Muscle of leg (tissue), 11 donors: ENCODE measurements around the gene MKS1. TPM values are rescaled to one million over a fixed set of nuclear protein-coding genes. Genes with fewer than 3 reads are reported as not detected.

Experiments
- DNase-seq: peaks from one replicate; pipeline ENCODE4 v3.0.0; 2013
- H3K27ac ChIP-seq: one replicate; pipeline ENCODE4 v1.5.1; 2013; ENCODE audit warnings: mild to moderate bottlenecking, low read length, control low read depth
- H3K27me3 ChIP-seq: one replicate; pipeline ENCODE4 v1.6.1; 2013; ENCODE audit warnings: low read length; ENCODE audit not compliant: control insufficient read depth, insufficient read depth
- H3K36me3 ChIP-seq: one replicate; pipeline ENCODE4 v1.6.1; 2013; ENCODE audit warnings: low read length; ENCODE audit not compliant: control insufficient read depth, insufficient read depth
- H3K4me1 ChIP-seq: one replicate; pipeline ENCODE4 v1.6.1; 2013; ENCODE audit warnings: low read length; ENCODE audit not compliant: control insufficient read depth, insufficient read depth
- H3K4me3 ChIP-seq: one replicate; pipeline ENCODE4 v1.5.1; 2013; ENCODE audit warnings: low read length, control low read depth
- H3K9me3 ChIP-seq: replicated peaks from 2 replicates; pipeline ENCODE4 v1.6.1; 2013; ENCODE audit warnings: low read depth, low read length; ENCODE audit not compliant: control insufficient read depth
- WGBS: methylation state at CpG from one replicate; pipeline ENCODE4 v1.1.5; 2013; ENCODE audit warnings: missing lambda C conversion rate; ENCODE audit not compliant: insufficient coverage; 5-methylcytosine and 5-hydroxymethylcytosine counted together
- polyA plus RNA-seq, 8 donors: library from polyadenylated mRNA; unstranded; fragments of 120-200 nt; gene quantifications; one replicate each; pipeline versions ENCODE4 v1.2.1 to v1.2.3, GENCODE V29; 2013; ENCODE audit warnings: inconsistent platforms in 1 of 8, low replicate concordance in 1 of 8; ENCODE audit not compliant: insufficient read length in 8 of 8, insufficient read depth in 1 of 8
- total RNA-seq: library from RNA; stranded (reverse); fragments of 120-200 nt; gene quantifications from one replicate; pipeline ENCODE4 v1.2.4, GENCODE V29; 2013

Gene MKS1
- total and polyA plus RNA-seq, 9 donors = 11.6 to 20.1 (median 13.9) TPM

- DNase-seq = no peak
- Histone ChIP-seq H3K36me3 (peaks cover 54% of the 10 kb centered on the region), H3K4me3 (no peak overlapping the region), H3K27me3 (no peaks in the 10 kb centered on the region), H3K9me3 (no peaks in the 10 kb centered on the region), H3K27ac (no peak overlapping the region), H3K4me1 (no peaks in the 10 kb centered on the region)
- 87% methylated on average over 3 of the region's 3 CpGs for WGBS
Measured at GRCh38 chr17:58207451-58207850, 11.6 kb downstream of the MKS1 start.

- Histone ChIP-seq H3K27me3 (no peaks in the 10 kb centered on the region), H3K9me3 (no peaks in the 10 kb centered on the region), H3K4me3 (no peak overlapping the region), H3K4me1 (no peaks in the 10 kb centered on the region), H3K36me3 (peaks cover 51% of the 10 kb centered on the region), H3K27ac (no peak overlapping the region)
- 88% methylated on average over 6 of the region's 11 CpGs for WGBS
- DNase-seq = no peak
Measured at GRCh38 chr17:58205936-58206335, 13.1 kb downstream of the MKS1 start.

- H3K4me1 ChIP-seq = no peaks in the 10 kb centered on the region
- 58% methylated on average over 3 of the region's 5 CpGs for WGBS
- H3K36me3 ChIP-seq = peaks cover 40% of the 10 kb centered on the region
- no peaks in the 10 kb centered on the region for H3K27me3 ChIP-seq
- H3K4me3 ChIP-seq = no peak overlapping the region
- H3K27ac ChIP-seq = no peak overlapping the region
- no peak for DNase-seq
- no peaks in the 10 kb centered on the region for H3K9me3 ChIP-seq
Measured at GRCh38 chr17:58204796-58205195, 14.3 kb downstream of the MKS1 start.

- no peak for DNase-seq
- Histone ChIP-seq H3K4me1 (no peaks in the 10 kb centered on the region), H3K27me3 (no peaks in the 10 kb centered on the region), H3K4me3 (no peak overlapping the region), H3K9me3 (no peaks in the 10 kb centered on the region), H3K27ac (no peak overlapping the region), H3K36me3 (peaks cover 26% of the 10 kb centered on the region)
- 70% methylated on average over 5 of the region's 7 CpGs for whole genome bisulfite sequencing
Measured at GRCh38 chr17:58202859-58203258, 16.2 kb downstream of the MKS1 start.

GRCh38 chr17:58200024-58200633, 18.9 kb downstream of the MKS1 start:
- Histone ChIP-seq H3K4me1 (no peaks in the 10 kb centered on the region), H3K9me3 (no peaks in the 10 kb centered on the region)

GRCh38 chr17:58196610-58197009, 22.4 kb downstream of the MKS1 start:
- DNase-seq = no peak
- Histone ChIP-seq H3K4me1 (no peaks in the 10 kb centered on the region), H3K27ac (no peak overlapping the region), H3K27me3 (peaks cover 2% of the 10 kb centered on the region), H3K36me3 (no peaks in the 10 kb centered on the region), H3K9me3 (no peaks in the 10 kb centered on the region), H3K4me3 (no peak overlapping the region)
- 90% methylated on average over 4 of the region's 7 CpGs for WGBS

More at GRCh38 chr17:58200024-58200633, 18.9 kb downstream of the MKS1 start:
- Histone ChIP-seq H3K27ac (no peak overlapping the region), H3K36me3 (no peaks in the 10 kb centered on the region), H3K4me3 (no peak overlapping the region), H3K27me3 (no peaks in the 10 kb centered on the region)
- peak; percentile 22 for DNase-seq
- WGBS = 42% methylated on average over 14 of the region's 14 CpGs

GRCh38 chr17:58195518-58196123, 23.4 kb downstream of the MKS1 start:
- no peak for DNase-seq
- Histone ChIP-seq H3K36me3 (no peaks in the 10 kb centered on the region), H3K4me3 (no peak overlapping the region), H3K27me3 (peaks cover 6% of the 10 kb centered on the region), H3K4me1 (no peaks in the 10 kb centered on the region), H3K9me3 (no peaks in the 10 kb centered on the region), H3K27ac (no peak overlapping the region)
- 71% methylated on average over 2 of the region's 5 CpGs for WGBS

GRCh38 chr17:58193641-58194255, 25.3 kb downstream of the MKS1 start:
- H3K27me3 ChIP-seq = peaks cover 13% of the 10 kb centered on the region

GRCh38 chr17:58192612-58193011, 26.4 kb downstream of the MKS1 start, which contains the start of gene EPX:
EPX (plus strand) TSS chr17:58192726; CDS start chr17:58192847, 121 bp downstream.
- H3K27ac ChIP-seq = no peak within 1 kb of the TSS
- no peak for DNase-seq
- H3K9me3 ChIP-seq = no peaks in the 10 kb centered on the region
- H3K4me3 ChIP-seq = no peak within 1 kb of the TSS
- peaks cover 15% of the 10 kb centered on the region for H3K27me3 ChIP-seq
- WGBS = 14% methylated on average over 5 of the region's 6 CpGs
- no peaks in the 10 kb centered on the region for H3K36me3 ChIP-seq
- peaks cover 5% of the 10 kb centered on the region for H3K4me1 ChIP-seq

More at GRCh38 chr17:58193641-58194255, 25.3 kb downstream of the MKS1 start:
- Histone ChIP-seq H3K4me3 (no peak overlapping the region), H3K36me3 (no peaks in the 10 kb centered on the region), H3K4me1 (peaks cover 5% of the 10 kb centered on the region), H3K27ac (no peak overlapping the region), H3K9me3 (no peaks in the 10 kb centered on the region)
- DNase-seq = no peak
- WGBS = 54% methylated on average over 11 of the region's 18 CpGs

- DNase-seq = no peak
- WGBS = 26% methylated on average over 12 of the region's 14 CpGs
- Histone ChIP-seq H3K9me3 (no peaks in the 10 kb centered on the region), H3K27ac (no peak overlapping the region), H3K4me1 (peaks cover 5% of the 10 kb centered on the region), H3K27me3 (peaks cover 16% of the 10 kb centered on the region), H3K36me3 (no peaks in the 10 kb centered on the region), H3K4me3 (no peak overlapping the region)
Measured at GRCh38 chr17:58191241-58191896, 27.7 kb downstream of the MKS1 start.
